Activated CD8-positive, alpha-beta memory T cell treated with anti-CD3 and anti-CD28 coated beads for 4 hours (primary cell): Measurements from ENCODE around the gene WEE1.
"Not testable (repeated sequence)": the region's sequence is repeated elsewhere in the genome, so short reads cannot be mapped to it uniquely, and the experiment has no call there.

Source experiments
- DNase-seq, 2 donors: peaks; one replicate each; pipeline ENCODE4 v3.0.0-alpha.2; 2020; ENCODE audit warnings: low read depth in 2 of 2

WEE1 gene

DNA sequence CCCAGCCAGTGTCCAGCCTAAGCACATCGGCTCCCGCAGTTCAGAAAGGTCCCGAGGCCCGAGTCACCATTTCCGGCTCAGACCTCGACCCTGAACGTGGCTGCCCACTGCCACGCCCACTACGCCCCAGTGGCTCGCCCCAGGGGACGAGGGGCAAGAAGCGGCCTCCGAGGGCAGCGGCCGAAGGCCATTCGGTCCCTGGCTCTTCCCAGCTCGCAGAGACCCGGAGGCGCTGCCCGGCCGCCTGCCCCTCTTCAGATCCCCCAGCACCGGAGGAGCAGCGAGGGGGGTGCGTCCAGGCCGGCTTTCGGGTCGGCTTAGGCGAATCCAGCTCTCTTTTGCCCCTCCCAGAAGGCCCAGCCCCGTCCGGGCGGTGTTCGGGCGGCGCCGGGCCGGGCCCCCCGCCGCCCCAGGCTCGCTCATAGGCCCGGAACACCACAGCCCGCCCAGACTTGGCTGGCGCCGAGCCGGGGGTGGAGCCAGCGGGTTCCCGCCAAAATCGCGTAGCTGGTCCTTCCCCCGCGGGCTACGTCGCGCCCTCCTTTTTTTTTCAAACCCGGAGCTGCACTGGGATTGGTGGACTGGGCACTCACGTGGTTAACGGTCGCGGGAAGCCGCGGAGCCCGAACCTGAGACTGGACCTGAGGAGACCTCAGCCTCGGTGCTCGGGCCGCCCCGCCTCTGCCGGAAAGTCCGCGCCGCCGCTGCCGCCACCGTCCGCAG is at the start of gene WEE1:
TSS of gene WEE1 (plus strand) at position 619 of the 723 bp plus-strand sequence. CDS start 264 bp downstream, outside the sequence.
- peak; percentile 91 to 93 for DNase-seq

- DNase-seq = no peak
These were observed 49.5 kb upstream of the WEE1 start for GRCh38 chr11:9524001-9524400.

GRCh38 chr11:9525116-9525515 is 48.4 kb upstream of the WEE1 start:
- no peak for DNase-seq

GRCh38 chr11:9527481-9528135 is 45.9 kb upstream of the WEE1 start:
- no peak for DNase-seq

DNA sequence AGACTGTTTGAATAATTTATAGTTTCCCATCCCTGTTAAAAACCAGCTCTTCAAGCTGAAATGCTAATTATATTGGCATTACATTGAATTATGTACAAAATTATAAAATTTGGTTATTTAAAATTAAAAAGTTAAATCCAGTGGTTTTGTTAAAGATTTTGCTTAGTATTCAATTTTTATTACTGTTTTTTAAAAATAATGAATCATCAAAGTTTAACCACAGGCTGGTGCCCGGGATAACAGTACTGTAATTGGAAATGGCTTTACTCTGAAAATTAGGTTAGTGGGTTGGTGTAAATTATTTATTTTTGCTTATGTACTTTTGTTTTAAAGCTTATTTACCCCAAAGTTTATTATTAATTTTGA is 45.4 kb upstream of the WEE1 start:
- no peak for DNase-seq

GRCh38 chr11:9528573-9529333 is 44.7 kb upstream of the WEE1 start:
- DNase-seq = no peak

GRCh38 chr11:9529334-9529650 is 44.2 kb upstream of the WEE1 start:
- no peak for DNase-seq

GRCh38 chr11:9530020-9530621 is 43.3 kb upstream of the WEE1 start:
- DNase-seq = no peak

DNA sequence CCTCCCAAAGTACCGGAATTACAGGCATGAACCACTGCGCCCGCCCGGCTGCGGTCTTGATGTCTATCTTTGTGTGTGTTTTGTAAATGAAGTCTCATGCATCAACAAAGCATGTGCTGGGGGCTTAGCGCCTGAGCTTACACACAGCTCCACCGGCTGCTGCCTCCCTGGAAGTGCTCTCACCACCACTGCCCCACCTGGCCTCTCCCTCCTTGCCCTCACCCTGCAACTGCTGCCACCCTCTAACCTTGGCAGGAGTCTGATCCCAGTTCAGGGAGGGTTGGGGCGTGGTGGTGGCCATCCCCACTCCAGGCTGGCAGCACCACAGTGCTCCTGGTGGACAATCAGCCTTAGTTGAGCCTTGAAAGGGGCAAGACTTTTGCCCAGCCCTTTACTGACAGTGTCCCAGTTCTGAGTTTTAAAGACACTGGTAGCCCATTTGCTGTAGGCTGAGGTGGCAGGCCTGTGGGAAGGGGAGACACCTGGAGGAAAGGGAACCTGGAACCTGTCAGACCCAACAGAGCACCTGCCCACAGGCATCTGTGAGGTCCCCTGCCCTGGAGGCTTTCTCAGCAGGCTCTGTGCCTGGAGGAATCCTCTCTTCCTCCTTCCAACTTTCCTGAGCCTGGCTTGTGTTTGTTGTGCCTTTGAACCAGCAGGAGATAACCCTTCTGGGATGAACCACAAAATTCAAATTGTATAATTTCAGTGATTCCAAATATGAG is 42.4 kb upstream of the WEE1 start:
- DNase-seq = no peak

GRCh38 chr11:9533058-9533457 is 40.4 kb upstream of the WEE1 start:
- no peak for DNase-seq

- no peak for DNase-seq
These were observed 39.6 kb upstream of the WEE1 start for GRCh38 chr11:9533736-9534473.

DNA sequence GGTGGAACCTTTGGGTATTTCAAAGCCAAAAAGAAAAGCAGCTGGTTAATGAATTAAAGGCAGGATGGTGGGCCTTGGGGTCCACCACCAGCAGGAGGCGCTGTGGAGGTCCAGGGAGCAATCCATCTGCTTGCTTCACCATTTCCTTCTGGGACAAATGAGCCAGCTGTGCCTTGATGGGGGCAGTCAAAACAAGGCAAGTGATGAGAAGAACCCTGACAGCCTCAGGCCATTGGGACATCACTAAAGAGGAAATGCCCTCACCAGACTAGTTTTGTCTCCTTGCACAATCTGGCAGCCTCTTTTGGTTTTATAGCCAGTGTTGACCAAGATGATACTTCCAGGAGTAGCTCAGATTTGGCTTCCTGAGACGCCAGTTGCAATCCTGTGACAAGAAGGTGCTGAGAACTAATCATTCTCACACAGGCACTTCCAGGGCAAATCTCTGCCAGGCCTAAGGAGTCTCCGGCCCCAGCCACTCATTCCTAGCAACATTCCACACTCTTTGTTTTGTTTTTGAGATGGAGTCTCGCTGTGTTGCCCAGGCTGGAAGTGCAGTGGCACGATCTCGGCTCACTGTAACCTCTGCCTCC is 38.2 kb upstream of the WEE1 start:
- DNase-seq = peak; percentile 44 to 61

DNA sequence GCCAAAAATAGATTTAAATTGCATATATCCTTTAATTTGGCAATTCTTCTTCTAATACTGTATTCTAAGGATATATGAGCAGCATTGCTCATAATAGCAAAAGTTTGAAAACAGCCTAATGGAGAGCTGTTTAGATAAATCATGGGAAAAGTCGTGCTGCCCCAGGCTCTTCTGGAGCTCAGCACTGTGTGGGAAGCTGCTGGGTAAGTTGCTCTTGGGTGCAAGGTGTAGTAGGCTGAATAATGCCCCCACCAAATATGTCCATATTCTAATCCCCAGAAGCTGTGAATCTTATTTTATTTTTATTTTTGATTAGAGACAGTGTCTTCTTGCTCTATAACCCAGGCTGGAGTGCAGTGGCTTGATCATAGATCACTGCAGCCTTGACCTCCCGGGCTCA is 34.9 kb upstream of the WEE1 start:
- DNase-seq = no peak

DNA sequence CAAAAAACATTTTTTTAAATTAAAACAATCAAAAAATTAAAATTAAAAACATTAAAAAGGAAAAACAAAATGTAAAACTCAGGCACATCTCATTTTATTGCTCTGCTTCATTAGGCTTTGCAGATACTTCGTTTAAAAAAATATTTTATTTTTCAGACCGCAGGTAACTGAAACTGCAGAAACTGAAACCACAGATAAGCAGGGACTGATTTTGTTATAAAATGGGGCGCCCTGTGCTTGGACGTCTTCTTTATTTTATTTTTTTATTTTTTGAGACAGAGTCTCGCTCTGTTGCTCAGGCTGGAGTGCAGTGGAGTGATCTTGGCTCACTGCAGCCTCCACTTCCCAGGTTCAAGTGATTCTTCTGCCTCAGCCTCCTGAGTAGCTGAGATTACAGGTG is 24.3 kb upstream of the WEE1 start:
- DNase-seq = not testable (repeated sequence)

- DNase-seq = no peak
These were observed 23.3 kb upstream of the WEE1 start for GRCh38 chr11:9550191-9550628.

DNA sequence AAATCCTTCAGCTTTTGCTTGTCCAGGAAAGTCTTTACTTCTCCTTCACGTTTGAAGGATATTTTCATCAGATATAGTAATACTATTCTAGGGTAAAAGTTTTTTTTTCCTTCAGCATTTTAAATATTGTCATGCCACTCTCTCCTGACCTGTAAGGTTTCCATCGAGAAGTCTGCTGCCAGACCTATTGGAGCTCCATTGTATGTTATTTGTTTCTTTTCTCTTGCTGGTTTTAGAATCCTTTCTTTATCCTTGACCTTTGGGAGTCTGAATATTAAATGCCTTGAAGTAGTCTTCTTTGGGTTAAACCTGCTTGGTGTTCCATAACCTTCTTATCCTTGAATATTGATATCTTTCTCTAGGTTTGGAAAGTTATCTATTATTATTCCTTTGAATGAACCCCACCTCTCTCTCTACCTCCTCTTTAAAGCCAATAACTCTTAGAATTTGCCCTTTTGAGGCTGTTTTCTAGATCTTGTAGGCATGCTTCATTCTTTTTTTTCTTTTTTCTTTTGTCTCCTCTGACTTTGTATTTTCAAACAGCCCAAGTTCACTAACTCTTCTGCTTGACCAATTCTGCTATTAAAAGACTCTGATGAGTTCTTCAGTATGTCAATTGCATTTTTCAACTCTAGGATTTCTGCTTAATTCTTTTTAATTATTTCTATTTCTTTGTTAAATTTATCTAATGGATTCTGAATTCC is 12.0 kb upstream of the WEE1 start:
- DNase-seq = no peak

- no peak for DNase-seq
These were observed 10.8 kb upstream of the WEE1 start for GRCh38 chr11:9562716-9563115.

GRCh38 chr11:9563196-9563730 is 10.2 kb upstream of the WEE1 start:
- DNase-seq = no peak

DNA sequence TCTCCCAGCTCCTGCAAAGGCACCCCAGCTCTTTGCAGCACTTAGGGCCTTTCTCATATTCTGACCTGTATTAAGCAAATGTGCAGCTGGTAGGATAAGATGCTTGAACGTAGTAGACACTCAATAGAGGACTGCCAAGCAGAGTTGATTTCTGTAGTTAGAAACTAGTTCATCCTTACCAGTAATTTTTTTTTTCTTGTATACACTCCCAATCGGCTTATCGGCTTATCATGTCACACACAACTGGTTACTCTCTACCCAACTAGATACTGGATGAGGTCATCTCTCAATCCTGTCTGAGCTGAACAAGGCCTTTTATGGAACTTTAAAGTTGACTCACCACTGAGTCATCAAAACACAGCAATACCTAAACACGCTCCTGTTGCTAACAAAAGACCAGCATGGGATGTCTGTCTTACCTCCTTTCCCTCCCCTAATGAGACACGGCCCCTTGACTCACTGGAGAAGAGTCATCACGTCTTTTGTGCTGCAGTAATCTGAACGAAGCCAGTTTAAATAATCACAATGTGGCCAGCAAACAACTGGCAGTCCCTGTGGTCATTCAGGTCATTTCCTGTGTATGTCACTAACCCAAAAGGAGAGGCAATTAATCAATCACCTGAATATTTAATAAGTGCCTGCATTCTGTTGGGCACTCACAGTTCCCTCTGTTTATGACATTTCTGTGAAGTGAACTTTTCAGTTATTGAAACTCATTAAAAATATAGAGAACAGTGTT is 7.5 kb upstream of the WEE1 start:
- DNase-seq = peak in 1 of 2 donors; percentile 28
